ENCODE results near the gene NEU4. TPM values are rescaled to one million over a fixed set of nuclear protein-coding genes. Genes with fewer than 3 reads are reported as not detected.

The NEU4 gene
- total RNA-seq, 2 experiments from 2014 or later: 0.84 TPM; not detected in 1

DNA sequence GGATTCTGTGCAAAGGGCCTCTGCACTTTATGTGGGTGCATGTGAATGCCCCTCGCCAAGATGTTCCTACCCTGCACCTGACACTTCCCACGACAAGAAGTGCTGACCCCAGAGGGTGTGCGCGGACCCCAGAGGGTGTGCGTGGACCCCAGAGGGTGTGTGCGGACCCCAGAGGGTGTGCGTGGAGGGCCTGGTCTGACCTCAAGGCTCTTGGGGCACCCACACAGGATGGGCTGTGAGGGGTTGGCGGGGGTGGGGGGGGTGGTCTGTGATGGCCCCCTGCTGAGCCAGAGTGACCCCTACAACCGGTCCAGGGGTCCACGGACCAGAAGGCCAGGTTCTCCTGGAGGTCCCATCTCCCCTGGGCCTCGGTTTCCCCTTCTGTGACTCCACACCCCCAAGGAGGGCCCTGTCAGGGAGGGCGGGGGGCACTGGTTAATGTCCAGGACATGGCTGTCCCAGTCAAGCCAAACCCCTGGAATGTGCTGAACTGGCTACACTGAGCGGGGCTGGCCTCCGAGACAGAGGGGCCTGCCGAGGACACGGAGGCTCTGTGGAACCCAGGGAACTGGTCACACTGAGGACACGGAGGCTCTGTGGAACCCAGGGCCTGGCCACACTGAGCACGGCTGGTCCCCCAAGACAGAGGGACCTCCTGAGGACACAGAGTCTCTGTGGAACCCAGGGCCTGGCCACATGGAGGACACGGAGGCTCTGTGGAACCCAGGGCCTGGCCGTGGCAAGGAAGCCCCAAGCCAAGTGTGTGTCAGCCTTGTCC is 3.1 kb downstream of the NEU4 start:
- intact Hi-C loops (cut with micrococcal nuclease; ENCODE audit: unreplicated experiment): no loop called here
- Histone ChIP-seq H3K9me3 (ENCODE audit: low read length) (no peaks in the 10 kb centered on the region), H3K79me2 (ENCODE audit: insufficient read depth, low read depth, low read length) (no peaks in the 10 kb centered on the region), H3K4me1 (ENCODE audit: insufficient read depth, low read length, poor library complexity, severe bottlenecking) (no peaks in the 10 kb centered on the region), H4K20me1 (ENCODE audit: insufficient read depth, low read length) (no peaks in the 10 kb centered on the region), H2AFZ (ENCODE audit: low read length) (no peak overlapping the region), H3K9me2 (ENCODE audit: insufficient read depth, low read length) (no peaks in the 10 kb centered on the region), H3K36me3 (ENCODE audit: insufficient read depth, low read length) (no peaks in the 10 kb centered on the region), H3K27ac (ENCODE audit: low read depth, low read length, poor library complexity, severe bottlenecking) (no peak overlapping the region), H3K4me2 (ENCODE audit: low read length) (no peak overlapping the region), H3K4me3 (ENCODE audit: low read depth, low read length, poor library complexity, severe bottlenecking) (no peak overlapping the region)
- no peak for DNase-seq (ENCODE audit: low spot score)
- BruUV-seq (replicated peaks): no TSS peak
- CTCF ChIA-PET (ENCODE audit: unreplicated experiment): no interaction called here
- POLR2A ChIA-PET: no interaction called here
- no peak for TF ChIP-seq EZH2phosphoT487 (IDR thresholded peaks at IDR 0.05; ENCODE audit: borderline replicate concordance, low read depth, low read length)
- TF ChIP-seq, protein P1, sequence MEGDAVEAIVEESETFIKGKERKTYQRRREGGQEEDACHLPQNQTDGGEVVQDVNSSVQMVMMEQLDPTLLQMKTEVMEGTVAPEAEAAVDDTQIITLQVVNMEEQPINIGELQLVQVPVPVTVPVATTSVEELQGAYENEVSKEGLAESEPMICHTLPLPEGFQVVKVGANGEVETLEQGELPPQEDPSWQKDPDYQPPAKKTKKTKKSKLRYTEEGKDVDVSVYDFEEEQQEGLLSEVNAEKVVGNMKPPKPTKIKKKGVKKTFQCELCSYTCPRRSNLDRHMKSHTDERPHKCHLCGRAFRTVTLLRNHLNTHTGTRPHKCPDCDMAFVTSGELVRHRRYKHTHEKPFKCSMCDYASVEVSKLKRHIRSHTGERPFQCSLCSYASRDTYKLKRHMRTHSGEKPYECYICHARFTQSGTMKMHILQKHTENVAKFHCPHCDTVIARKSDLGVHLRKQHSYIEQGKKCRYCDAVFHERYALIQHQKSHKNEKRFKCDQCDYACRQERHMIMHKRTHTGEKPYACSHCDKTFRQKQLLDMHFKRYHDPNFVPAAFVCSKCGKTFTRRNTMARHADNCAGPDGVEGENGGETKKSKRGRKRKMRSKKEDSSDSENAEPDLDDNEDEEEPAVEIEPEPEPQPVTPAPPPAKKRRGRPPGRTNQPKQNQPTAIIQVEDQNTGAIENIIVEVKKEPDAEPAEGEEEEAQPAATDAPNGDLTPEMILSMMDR (conservative IDR thresholded peaks at IDR 0.05; ENCODE audit: low read length): no peak

DNA sequence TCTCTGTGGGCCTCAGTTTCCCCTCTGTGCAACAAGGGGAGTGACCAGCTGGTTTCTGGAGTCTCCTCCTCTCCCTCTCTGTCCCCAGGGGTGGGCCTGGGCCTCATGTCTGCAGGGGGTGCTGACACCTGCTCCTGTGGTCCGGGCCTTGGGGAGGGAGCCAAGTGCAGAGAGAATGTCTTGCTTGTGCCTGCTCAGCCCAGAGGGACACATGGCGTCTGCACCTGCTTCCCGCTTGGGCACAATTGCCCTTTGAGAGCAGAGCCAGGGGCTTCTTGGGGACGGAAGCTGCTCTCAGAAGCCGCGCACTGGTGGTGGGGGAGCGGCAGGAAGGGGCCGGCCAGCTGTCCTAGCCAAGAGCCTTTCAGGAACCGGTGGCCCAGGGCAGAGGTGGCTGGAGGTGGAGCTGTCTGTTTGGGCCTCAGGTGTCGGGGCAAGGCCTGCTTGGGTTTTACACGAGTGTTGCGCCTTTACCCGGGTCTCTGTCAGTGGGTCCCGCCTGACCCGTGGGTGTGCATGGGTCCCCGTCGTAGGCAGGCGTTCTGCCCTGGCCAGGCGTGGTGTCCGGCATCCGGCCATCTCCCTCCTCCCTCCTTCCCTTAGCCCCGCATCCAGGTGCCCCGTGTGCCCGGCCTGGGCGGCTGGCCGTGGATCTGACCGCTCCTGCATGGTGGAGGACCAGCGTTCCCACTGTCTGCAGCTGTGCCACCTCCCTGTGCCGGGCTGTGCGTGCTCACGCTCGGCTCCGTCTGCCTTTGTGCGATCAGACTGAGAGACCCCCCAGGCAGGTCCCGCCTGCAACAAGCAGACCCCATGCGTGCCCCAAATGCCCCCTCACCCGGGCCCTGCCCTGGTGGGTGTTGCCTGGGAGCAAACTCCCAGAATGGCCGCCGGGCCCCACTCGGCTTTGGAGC is 4.0 kb downstream of the NEU4 start:
- Histone ChIP-seq H3K4me3 (ENCODE audit: low read depth, low read length, poor library complexity, severe bottlenecking) (no peak overlapping the region), H2AFZ (ENCODE audit: low read length) (no peak overlapping the region), H4K20me1 (ENCODE audit: insufficient read depth, low read length) (no peaks in the 10 kb centered on the region), H3K27ac (ENCODE audit: low read depth, low read length, poor library complexity, severe bottlenecking) (no peak overlapping the region), H3K36me3 (ENCODE audit: insufficient read depth, low read length) (no peaks in the 10 kb centered on the region), H3K9me2 (ENCODE audit: insufficient read depth, low read length) (no peaks in the 10 kb centered on the region), H3K9me3 (ENCODE audit: low read length) (no peaks in the 10 kb centered on the region), H3K79me2 (ENCODE audit: insufficient read depth, low read depth, low read length) (no peaks in the 10 kb centered on the region), H3K4me1 (ENCODE audit: insufficient read depth, low read length, poor library complexity, severe bottlenecking) (no peaks in the 10 kb centered on the region), H3K4me2 (ENCODE audit: low read length) (no peak overlapping the region)
- ChIA-PET POLR2A (no interaction called here), CTCF (ENCODE audit: unreplicated experiment) (no interaction called here)
- BruUV-seq (replicated peaks): no TSS peak
- intact Hi-C loops (cut with micrococcal nuclease; ENCODE audit: unreplicated experiment): no loop called here
- TF ChIP-seq, protein P1 (conservative IDR thresholded peaks at IDR 0.05; ENCODE audit: low read length): no peak
- no peak for TF ChIP-seq EZH2phosphoT487 (IDR thresholded peaks at IDR 0.05; ENCODE audit: borderline replicate concordance, low read depth, low read length)
- no peak for DNase-seq (ENCODE audit: low spot score)

Measured in OCI-LY7 (cell line).